Endothelial cell of umbilical vein (primary cell): Measurements from ENCODE around the gene DRAP1. TPM values are rescaled to one million over a fixed set of nuclear protein-coding genes. Genes with fewer than 3 reads are reported as not detected.

ENCODE experiments used
- BruUV-seq: library from RNA; stranded (reverse); fragments of 400-500 nt; replicated peaks from 2 replicates; lab custom pipeline; 2021; lab: Mats Ljungman, UMichigan
- CTCF ChIA-PET: fragments of 300-600, 350-600 bp; sonication (Branson Sonifier 250); formaldehyde crosslinking; loops from one replicate; lab custom pipeline; 2021; ENCODE audit warnings: antibody characterized with exemption, inconsistent platforms; lab: Charles Lee
- POLR2A ChIA-PET: fragments of 300-600, 350-600 bp; sonication (Branson Sonifier 250); formaldehyde crosslinking; loops from one replicate; lab custom pipeline; 2021; ENCODE audit warnings: antibody characterized with exemption, inconsistent platforms; lab: Charles Lee
- DNase-seq: peaks from one replicate; pipeline ENCODE4 v3.0.0-alpha.2; 2011; ENCODE audit warnings: low read depth, low spot score
- FAIRE-seq: peaks from 2 replicates; lab custom pipeline; 2011; peaks lifted over from hg19 to GRCh38; lab: Jason Lieb, UNC
- H2AFZ ChIP-seq: 2 replicates; pipeline ENCODE4 v1.6.0; 2012; ENCODE audit warnings: low read depth, low read length, control low read depth, inconsistent platforms
- H3K27ac ChIP-seq: 2 replicates; pipeline ENCODE4 v1.5.1; 2011; ENCODE audit warnings: low read depth, mild to moderate bottlenecking, control low read depth, low read length, moderate library complexity; ENCODE audit not compliant: insufficient read depth
- H3K27me3 ChIP-seq, 2 experiments: 2 replicates each; pipeline versions ENCODE4 v1.6.0 to v1.6.1; 2011; ENCODE audit warnings: low read length in 2 of 2, mixed read lengths in 1 of 2; ENCODE audit not compliant: control insufficient read depth in 2 of 2, insufficient read depth in 2 of 2
- H3K36me3 ChIP-seq, 2 experiments: 2 replicates in 1 of 2; 3 replicates in 1 of 2; pipeline ENCODE4 v1.5.1; 2011; ENCODE audit warnings: low read length in 2 of 2, mild to moderate bottlenecking in 1 of 2, moderate library complexity in 1 of 2; ENCODE audit not compliant: control insufficient read depth in 2 of 2, insufficient read depth in 2 of 2; ENCODE audit errors: extremely low read depth in 1 of 2
- H3K4me1 ChIP-seq: 3 replicates; pipeline ENCODE4 v1.5.1; 2011; ENCODE audit warnings: mild to moderate bottlenecking, low read length; ENCODE audit not compliant: control insufficient read depth, insufficient read depth; ENCODE audit errors: extremely low read depth
- H3K4me2 ChIP-seq: 2 replicates; pipeline ENCODE4 v1.6.1; 2011; ENCODE audit warnings: low read length, control low read depth, mixed read lengths; ENCODE audit not compliant: insufficient read depth
- H3K4me3 ChIP-seq, 3 experiments: fragments of 200-600 bp in 1 of 3; sonication (generic), shearing (Covaris generic) in 1 of 3; replicated peaks in 1 of 3; 2 replicates each; pipeline ENCODE4 v1.5.1; 2011 to 2016; ENCODE audit warnings: control low read depth in 3 of 3, low read length in 3 of 3, mild to moderate bottlenecking in 2 of 3, inconsistent platforms in 1 of 3, low read depth in 1 of 3, moderate library complexity in 1 of 3; ENCODE audit not compliant: insufficient read depth in 1 of 3
- H3K79me2 ChIP-seq: 2 replicates; pipeline ENCODE4 v1.6.0; 2012; ENCODE audit warnings: low read length, inconsistent platforms; ENCODE audit not compliant: control insufficient read depth, insufficient read depth
- H3K9ac ChIP-seq: replicated peaks from 2 replicates; pipeline ENCODE3; 2011; ENCODE audit warnings: low read length, control low read depth; ENCODE audit not compliant: insufficient read depth; ENCODE audit errors: extremely low read depth
- H3K9me1 ChIP-seq: replicated peaks from 3 replicates; pipeline ENCODE4 v1.6.0; 2011; ENCODE audit warnings: mild to moderate bottlenecking, low read length; ENCODE audit not compliant: control insufficient read depth, insufficient read depth; ENCODE audit errors: extremely low read depth
- H3K9me3 ChIP-seq: replicated peaks from 2 replicates; pipeline ENCODE4 v1.5.1; 2012; ENCODE audit warnings: low read length, inconsistent platforms; ENCODE audit not compliant: control insufficient read depth, insufficient read depth
- H4K20me1 ChIP-seq: replicated peaks from 2 replicates; pipeline ENCODE3; 2011; ENCODE audit warnings: mild to moderate bottlenecking, low read length; ENCODE audit not compliant: control insufficient read depth, insufficient read depth; ENCODE audit errors: extremely low read depth
- EZH2 ChIP-seq: IDR thresholded peaks from 2 replicates; pipeline ENCODE4 v1.6.1; 2012; ENCODE audit warnings: borderline replicate concordance, low read depth, mild to moderate bottlenecking, moderate library complexity, low read length, inconsistent platforms; ENCODE audit not compliant: severe bottlenecking
- FOS ChIP-seq: IDR thresholded peaks from 2 replicates; pipeline ENCODE4 v1.6.1; 2011; ENCODE audit warnings: mild to moderate bottlenecking, low read length, moderate library complexity, borderline replicate concordance; ENCODE audit not compliant: insufficient read depth
- GATA2 ChIP-seq: IDR thresholded peaks from 2 replicates; pipeline ENCODE4 v1.7.0; 2011; ENCODE audit warnings: low read depth, mild to moderate bottlenecking, moderate library complexity, mixed read lengths, low read length; ENCODE audit not compliant: insufficient read length, insufficient read depth
- JUN ChIP-seq: IDR thresholded peaks from 2 replicates; pipeline ENCODE4 v1.6.1; 2011; ENCODE audit warnings: borderline replicate concordance, low read depth; ENCODE audit not compliant: insufficient read length, insufficient read depth
- MYC ChIP-seq: IDR thresholded peaks from one replicate; pipeline ENCODE4 v1.6.1; 2011; ENCODE audit warnings: mild to moderate bottlenecking, low read depth, low read length
- POLR2A ChIP-seq: IDR thresholded peaks from 2 replicates; pipeline ENCODE4 v1.6.1; 2012; ENCODE audit warnings: low read depth, mild to moderate bottlenecking, control low read depth, low read length
- POLR2AphosphoS5 ChIP-seq: IDR thresholded peaks from 2 replicates; pipeline ENCODE4 v1.6.1; 2012; ENCODE audit warnings: low read depth, mild to moderate bottlenecking, control low read depth, low read length, moderate library complexity; ENCODE audit not compliant: insufficient read depth
- dilution Hi-C: fragments of 300-500 bp; cut with MboI; formaldehyde crosslinking; loops from one replicate; pipeline ENCODE4 v1.15.0; 2019; ENCODE audit warnings: low sequenced_read_pairs; ENCODE audit not compliant: extremely low pct_ligation_motif_present
- intact Hi-C: fragments of 100-400 bp; cut with micrococcal nuclease; formaldehyde crosslinking; loops from one replicate; pipeline ENCODE4 v1.10.0; 2022
- polyA plus RNA-seq, 4 experiments: library from polyadenylated mRNA; depleted of rRNA in 3 of 4; stranded (reverse) in 3 of 4; unstranded in 1 of 4; fragments of >200 nt; gene quantifications; 2 replicates each; pipeline versions ENCODE4 v1.2.1 to v1.2.3, GENCODE V29; 2011 to 2012; ENCODE audit warnings: missing spikeins in 1 of 4
- total RNA-seq: library from RNA; stranded (reverse); gene quantifications from 2 replicates; pipeline ENCODE4 v1.2.3, GENCODE V29; 2021
- TF ChIP-seq, protein P1 (sequence below), 2 donors: IDR thresholded peaks; 1 replicate in 1 of 2; 2 replicates in 1 of 2; pipeline ENCODE4 v1.5.1; 2011; ENCODE audit warnings: low read length in 2 of 2, mild to moderate bottlenecking in 2 of 2, moderate library complexity in 2 of 2, control low read depth in 1 of 2, inconsistent platforms in 1 of 2, low read depth in 1 of 2; ENCODE audit not compliant: insufficient read depth in 1 of 2; ENCODE audit errors: extremely low read depth in 1 of 2
- TF ChIP-seq, protein P2 (sequence below): IDR thresholded peaks from 2 replicates; pipeline ENCODE4 v1.6.1; 2011; ENCODE audit not compliant: insufficient read depth, insufficient read length

DRAP1 gene
- total and polyA plus RNA-seq, 2 donors (not counting 3 experiments of a cell fraction or from before 2014, with no cell fraction given), result 74.9 to 114 TPM

DNA sequence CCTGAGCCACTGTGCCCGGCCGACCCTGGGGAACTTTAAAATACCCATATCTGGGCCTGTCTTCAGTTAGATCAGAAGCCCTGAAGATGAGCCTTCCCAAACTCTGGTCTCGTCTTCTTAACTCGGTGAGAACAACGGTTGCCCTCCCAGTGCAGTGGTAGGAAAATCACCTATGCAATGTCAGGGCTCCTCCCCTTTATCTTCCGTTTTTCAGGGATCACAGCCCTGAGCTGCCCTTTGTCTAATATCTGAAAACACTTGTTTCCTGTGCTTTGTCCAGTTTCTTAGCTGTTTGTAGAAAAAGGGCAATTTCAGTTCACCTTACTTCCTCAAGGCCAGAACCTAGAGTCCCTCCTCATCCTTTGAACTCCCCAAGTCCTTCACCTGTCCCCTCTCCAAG, 9.4 kb downstream of the DRAP1 start:
- ChIA-PET POLR2A (interaction anchor here (0.5 kb wide), 1 partner anchor 46 kb away, joined by 5 read pairs; no protein-coding TSS in a partner anchor), CTCF (interaction anchor here (1.0 kb wide), 1 partner anchor 12 kb away, joined by 3 read pairs; no protein-coding TSS in a partner anchor)
- no peak for FAIRE-seq
- DNase-seq, result no peak
- no TSS peak for BruUV-seq
- Histone ChIP-seq H3K9ac (no peak overlapping the region), H3K9me1 (no peaks in the 10 kb centered on the region), H3K36me3 (peaks cover 0 to 3% of the 10 kb centered on the region in 2 experiments), H3K9me3 (no peaks in the 10 kb centered on the region), H3K27ac (no peak overlapping the region), H3K4me3 (no peak overlapping the region), H3K79me2 (no peaks in the 10 kb centered on the region), H4K20me1 (no peaks in the 10 kb centered on the region), H2AFZ (no peak overlapping the region), H3K4me2 (no peak overlapping the region), H3K4me1 (no peaks in the 10 kb centered on the region), H3K27me3 (no peaks in the 10 kb centered on the region)
- dilution Hi-C loops, result no loop called here
- intact Hi-C loops, result no loop called here
- TF ChIP-seq, protein P1, sequence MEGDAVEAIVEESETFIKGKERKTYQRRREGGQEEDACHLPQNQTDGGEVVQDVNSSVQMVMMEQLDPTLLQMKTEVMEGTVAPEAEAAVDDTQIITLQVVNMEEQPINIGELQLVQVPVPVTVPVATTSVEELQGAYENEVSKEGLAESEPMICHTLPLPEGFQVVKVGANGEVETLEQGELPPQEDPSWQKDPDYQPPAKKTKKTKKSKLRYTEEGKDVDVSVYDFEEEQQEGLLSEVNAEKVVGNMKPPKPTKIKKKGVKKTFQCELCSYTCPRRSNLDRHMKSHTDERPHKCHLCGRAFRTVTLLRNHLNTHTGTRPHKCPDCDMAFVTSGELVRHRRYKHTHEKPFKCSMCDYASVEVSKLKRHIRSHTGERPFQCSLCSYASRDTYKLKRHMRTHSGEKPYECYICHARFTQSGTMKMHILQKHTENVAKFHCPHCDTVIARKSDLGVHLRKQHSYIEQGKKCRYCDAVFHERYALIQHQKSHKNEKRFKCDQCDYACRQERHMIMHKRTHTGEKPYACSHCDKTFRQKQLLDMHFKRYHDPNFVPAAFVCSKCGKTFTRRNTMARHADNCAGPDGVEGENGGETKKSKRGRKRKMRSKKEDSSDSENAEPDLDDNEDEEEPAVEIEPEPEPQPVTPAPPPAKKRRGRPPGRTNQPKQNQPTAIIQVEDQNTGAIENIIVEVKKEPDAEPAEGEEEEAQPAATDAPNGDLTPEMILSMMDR (IDR thresholded peaks at IDR 0.05; ENCODE audit: extremely low read depth in 1 of 2, insufficient read depth in 1 of 2, low read depth in 1 of 2, low read length in 2 of 2), result no peak
- TF ChIP-seq POLR2A (no peak), JUN (no peak), GATA2 (no peak), POLR2AphosphoS5 (no peak), EZH2 (no peak), FOS (no peak), MYC (no peak)
- TF ChIP-seq, protein P2, sequence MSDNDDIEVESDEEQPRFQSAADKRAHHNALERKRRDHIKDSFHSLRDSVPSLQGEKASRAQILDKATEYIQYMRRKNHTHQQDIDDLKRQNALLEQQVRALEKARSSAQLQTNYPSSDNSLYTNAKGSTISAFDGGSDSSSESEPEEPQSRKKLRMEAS, result no peak
